SK-N-SH (cell line): ENCODE results near the gene RAD51B. TPM values are rescaled to one million over a fixed set of nuclear protein-coding genes. Genes with fewer than 3 reads are reported as not detected.

Source experiments
- CTCF ChIA-PET: fragments of 300-600, 350-600 bp; formaldehyde crosslinking; extraction: SDS; loops from one replicate; lab custom pipeline; 2021; lab: Yijun Ruan, JAX
- POLR2A ChIA-PET: fragments of 350-600 bp; sonication (Branson Sonifier 250); formaldehyde crosslinking; extraction: SDS; loops from one replicate; lab custom pipeline; 2020; ENCODE audit warnings: antibody characterized with exemption, inconsistent platforms; lab: Yijun Ruan, JAX
- DNase-seq: peaks from one replicate; pipeline ENCODE4 v3.0.0; 2012
- H2AFZ ChIP-seq: fragments of 200-600 bp; sonication (generic); 2 replicates; pipeline ENCODE4 v1.8.1; 2016; ENCODE audit warnings: antibody characterized with exemption, mild to moderate bottlenecking, low read depth
- H3F3A ChIP-seq: fragments of 200-600 bp; sonication (generic); replicated peaks from 2 replicates; pipeline ENCODE3; 2016; ENCODE audit warnings: antibody characterized with exemption, mild to moderate bottlenecking; ENCODE audit not compliant: insufficient read depth
- H3K27ac ChIP-seq, 2 experiments: fragments of 200-500 bp in 1 of 2; fragments of 200-600 bp in 1 of 2; sonication (Bioruptor generic) in 1 of 2; sonication (generic), shearing (Covaris generic) in 1 of 2; 2 replicates each; pipeline versions ENCODE4 v1.5.1 to v1.6.1; 2014 to 2016; ENCODE audit warnings: low read depth in 2 of 2, inconsistent platforms in 1 of 2, low read length in 1 of 2, mild to moderate bottlenecking in 1 of 2, mixed read lengths in 1 of 2
- H3K27me3 ChIP-seq: fragments of 200-600 bp; sonication (generic), shearing (Covaris generic); 2 replicates; pipeline ENCODE4 v1.6.1; 2016; ENCODE audit warnings: mixed run types; ENCODE audit not compliant: insufficient read depth
- H3K36me3 ChIP-seq, 2 experiments: fragments of 200-500 bp in 1 of 2; fragments of 200-600 bp in 1 of 2; sonication (Bioruptor generic) in 1 of 2; sonication (generic) in 1 of 2; replicated peaks in 1 of 2; 2 replicates each; pipeline versions ENCODE3 to v1.5.1; 2014 to 2016; ENCODE audit warnings: low read length in 1 of 2, mild to moderate bottlenecking in 1 of 2; ENCODE audit not compliant: insufficient read depth in 2 of 2, control insufficient read depth in 1 of 2
- H3K4me1 ChIP-seq, 2 experiments: fragments of 200-500 bp in 1 of 2; fragments of 200-600 bp in 1 of 2; sonication (Bioruptor generic) in 1 of 2; sonication (generic), shearing (Covaris generic) in 1 of 2; 2 replicates each; pipeline versions ENCODE4 v1.5.1 to v1.6.1; 2014 to 2016; ENCODE audit warnings: low read depth in 1 of 2, low read length in 1 of 2, mixed run types in 1 of 2; ENCODE audit not compliant: insufficient read depth in 2 of 2, control insufficient read depth in 1 of 2
- H3K4me2 ChIP-seq: fragments of 200-600 bp; sonication (generic), shearing (Covaris generic); 2 replicates; pipeline ENCODE4 v1.6.1; 2017; ENCODE audit warnings: mixed run types
- H3K4me3 ChIP-seq, 2 experiments: fragments of 200-500 bp in 1 of 2; fragments of 200-600 bp in 1 of 2; sonication (Bioruptor generic) in 1 of 2; sonication (generic), shearing (Covaris generic) in 1 of 2; 2 replicates each; pipeline versions ENCODE4 v1.5.1 to v1.8.1; 2014 to 2016; ENCODE audit warnings: low read depth in 2 of 2, inconsistent platforms in 1 of 2, low read length in 1 of 2, mild to moderate bottlenecking in 1 of 2, mixed read lengths in 1 of 2, moderate library complexity in 1 of 2
- H3K79me2 ChIP-seq: fragments of 200-600 bp; sonication (generic); 2 replicates; pipeline ENCODE4 v1.8.1; 2017; ENCODE audit warnings: mild to moderate bottlenecking; ENCODE audit not compliant: insufficient read depth
- H3K9ac ChIP-seq: fragments of 200-600 bp; sonication (generic); 2 replicates; pipeline ENCODE4 v1.6.1; 2017; ENCODE audit warnings: mixed run types
- H3K9me2 ChIP-seq: fragments of 200-600 bp; sonication (generic); 2 replicates; pipeline ENCODE4 v1.6.1; 2017; ENCODE audit warnings: mixed run types
- H3K9me3 ChIP-seq: fragments of 200-600 bp; sonication (generic); 2 replicates; pipeline ENCODE4 v1.6.1; 2017; ENCODE audit warnings: mixed run types, mild to moderate bottlenecking, moderate library complexity
- H4K20me1 ChIP-seq: fragments of 200-600 bp; sonication (generic); 2 replicates; pipeline ENCODE4 v1.6.1; 2017; ENCODE audit warnings: mild to moderate bottlenecking, mixed run types; ENCODE audit not compliant: insufficient read depth
- CTCF ChIP-seq: fragments of 200-600 bp; sonication (generic); IDR thresholded peaks from 2 replicates; pipeline ENCODE4 v1.6.1; 2017; ENCODE audit warnings: antibody characterized with exemption, mild to moderate bottlenecking, moderate library complexity
- EP300 ChIP-seq, 2 experiments: IDR thresholded peaks; 2 replicates each; pipeline versions ENCODE4 v1.4.0 to v1.6.1; 2012; ENCODE audit warnings: borderline replicate concordance in 1 of 2, low read depth in 1 of 2, low read length in 1 of 2
- FOXJ3 ChIP-seq: sonication (generic); formaldehyde crosslinking; IDR thresholded peaks from 2 replicates; pipeline ENCODE4 v1.5.1; 2020; ENCODE audit warnings: mild to moderate bottlenecking, missing genetic modification reagents
- FOXM1 ChIP-seq: IDR thresholded peaks from 2 replicates; pipeline ENCODE4 v1.4.0; 2012; ENCODE audit warnings: low read depth, mild to moderate bottlenecking
- MAX ChIP-seq: IDR thresholded peaks from 2 replicates; pipeline ENCODE4 v1.4.0; 2012; ENCODE audit warnings: low read depth
- MEF2A ChIP-seq: IDR thresholded peaks from 2 replicates; pipeline ENCODE4 v1.4.0; 2012; ENCODE audit warnings: low read depth, borderline replicate concordance
- MXI1 ChIP-seq: IDR thresholded peaks from 2 replicates; pipeline ENCODE4 v1.6.1; 2012; ENCODE audit warnings: mild to moderate bottlenecking, low read depth, low read length, improper control_type of control experiment
- NRF1 ChIP-seq: IDR thresholded peaks from 2 replicates; pipeline ENCODE4 v1.6.1; 2012; ENCODE audit warnings: low read depth, mild to moderate bottlenecking, low read length
- PBX3 ChIP-seq: IDR thresholded peaks from 2 replicates; pipeline ENCODE4; 2012
- POLR2AphosphoS5 ChIP-seq: IDR thresholded peaks from 2 replicates; pipeline ENCODE4 v1.6.1; 2012; ENCODE audit warnings: low read depth, low read length
- RAD21 ChIP-seq: IDR thresholded peaks from 2 replicates; pipeline ENCODE4 v1.6.1; 2012; ENCODE audit warnings: mild to moderate bottlenecking, low read length
- REST ChIP-seq: IDR thresholded peaks from 2 replicates; pipeline ENCODE4 v1.6.1; 2012; ENCODE audit warnings: mild to moderate bottlenecking, low read depth, low read length, moderate library complexity
- RFX5 ChIP-seq: IDR thresholded peaks from 2 replicates; pipeline ENCODE4 v1.6.1; 2012; ENCODE audit warnings: mild to moderate bottlenecking, improper control_type of control experiment, low read length
- SIN3A ChIP-seq: IDR thresholded peaks from 2 replicates; pipeline ENCODE4 v1.6.1; 2012; ENCODE audit warnings: low read depth, mild to moderate bottlenecking, low read length, moderate library complexity, borderline replicate concordance
- TAF1 ChIP-seq: IDR thresholded peaks from 2 replicates; pipeline ENCODE4 v1.6.1; 2012; ENCODE audit warnings: low read depth, mild to moderate bottlenecking, low read length, moderate library complexity, borderline replicate concordance
- USF1 ChIP-seq: IDR thresholded peaks from 2 replicates; pipeline ENCODE4 v1.4.0; 2012; ENCODE audit warnings: low read depth, borderline replicate concordance
- YY1 ChIP-seq: IDR thresholded peaks from 2 replicates; pipeline ENCODE4 v1.4.0; 2012; ENCODE audit warnings: low read depth, mild to moderate bottlenecking
- ZBTB33 ChIP-seq: IDR thresholded peaks from 2 replicates; pipeline ENCODE4 v1.4.0; 2012; ENCODE audit warnings: low read depth, borderline replicate concordance
- WGBS: methylation state at CpG from one replicate; pipeline ENCODE4 v1.1.6; 2017; ENCODE audit warnings: low lambda C conversion rate; 5-methylcytosine and 5-hydroxymethylcytosine counted together
- polyA plus RNA-seq, 3 experiments: library from polyadenylated mRNA; depleted of rRNA; stranded (reverse); fragments of >200 nt; gene quantifications; 2 replicates each; pipeline ENCODE4 v1.2.3, GENCODE V29; 2012

Gene RAD51B
- polyA plus RNA-seq, 1 of the 3 experiments (the other 2 are of a cell fraction), result 6.0 TPM

- H3K9me3 ChIP-seq, result no peaks in the 10 kb centered on the region
- WGBS, result 94% methylated on average over 2 of the region's 2 CpGs
- H3K79me2 ChIP-seq, result no peaks in the 10 kb centered on the region
- H3K4me1 ChIP-seq, result no peaks in the 10 kb centered on the region; a peak in 1 of 4 replicates
- no peak overlapping the region for H3K4me2 ChIP-seq
- no peak overlapping the region for H3K27ac ChIP-seq
- no peaks in the 10 kb centered on the region for H3F3A ChIP-seq
- H3K36me3 ChIP-seq, result no peaks in the 10 kb centered on the region
- H3K9ac ChIP-seq, result no peak overlapping the region
- H3K27me3 ChIP-seq, result no peaks in the 10 kb centered on the region
- ChIA-PET CTCF (interaction anchor here (0.9 to 1.3 kb wide), 2 partner anchors 18 to 963 kb away, joined by 3 to 4 read pairs; no protein-coding TSS in a partner anchor), POLR2A (no interaction called here)
- H4K20me1 ChIP-seq, result no peaks in the 10 kb centered on the region
- H2AFZ ChIP-seq, result no peak overlapping the region
- TF ChIP-seq MXI1 (no peak), FOXJ3 (no peak), EP300 (IDR thresholded peaks at IDR 0.05; ENCODE audit: borderline replicate concordance in 1 of 2, low read depth in 1 of 2, low read length in 1 of 2) (no peak), SIN3A (no peak), CTCF (no peak), FOXM1 (no peak), MEF2A (no peak), RAD21 (no peak), POLR2AphosphoS5 (no peak), YY1 (no peak), USF1 (no peak), REST (no peak), RFX5 (no peak), TAF1 (no peak), MAX (no peak), NRF1 (no peak), PBX3 (no peak), ZBTB33 (no peak)
- no peak overlapping the region for H3K4me3 ChIP-seq
- H3K9me2 ChIP-seq, result no peaks in the 10 kb centered on the region
- no peak for DNase-seq
These were observed 61.6 kb downstream of the RAD51B start for GRCh38 chr14:67881225-67881624.
